CD1c-positive myeloid dendritic cell (primary cell): ENCODE results near the gene ZNF799.
"Not testable (repeated sequence)": the region's sequence is repeated elsewhere in the genome, so short reads cannot be mapped to it uniquely, and the experiment has no call there.

Source experiments
- DNase-seq: peaks from one replicate; pipeline ENCODE4 v3.0.0-alpha.2; 2016; ENCODE audit errors: extremely low spot score

Gene ZNF799

DNA sequence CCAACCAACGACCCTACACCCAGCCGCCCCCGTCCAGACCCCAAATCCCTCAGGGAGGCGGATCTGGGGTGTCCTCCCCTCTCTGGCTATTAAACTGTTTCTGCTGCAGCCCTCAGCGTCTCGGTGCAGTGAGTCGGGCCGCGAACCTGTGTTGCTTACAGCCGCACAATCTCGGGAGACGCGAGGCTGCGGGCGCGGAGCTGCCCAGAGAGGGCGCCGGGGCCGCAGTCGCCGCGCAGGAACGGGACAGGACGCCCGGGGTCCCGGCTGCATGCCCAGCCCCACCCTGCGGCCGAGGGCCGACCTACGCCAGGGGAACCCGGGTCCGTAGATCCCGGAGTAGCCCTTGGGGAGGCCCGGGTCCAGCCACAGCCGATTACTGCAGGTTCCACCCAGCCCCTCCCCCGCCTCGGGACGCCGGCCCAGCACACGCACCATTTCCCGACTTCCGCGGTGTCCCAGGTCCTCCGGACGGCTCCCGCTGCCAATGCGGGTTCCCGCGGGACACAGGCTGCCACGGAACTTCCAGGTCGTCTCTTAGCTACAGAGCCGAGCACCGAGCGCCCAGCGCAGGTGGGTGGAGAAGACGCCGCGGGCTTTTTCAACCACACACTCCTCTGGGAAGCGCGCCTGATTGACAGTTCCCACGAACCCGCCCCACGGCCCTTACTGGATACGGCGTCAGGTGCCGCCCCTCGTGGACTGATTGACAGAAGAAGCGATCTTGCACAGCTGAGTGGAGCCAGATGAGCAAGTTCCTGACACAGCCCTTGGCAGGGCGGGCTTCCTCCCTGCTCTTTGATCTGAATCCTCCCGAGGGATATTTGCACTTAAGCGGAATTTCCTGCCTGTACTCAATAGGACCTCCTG lies at the start of gene ZNF799:
Gene ZNF799 (minus strand): TSS at position 639 of the 870 bp plus-strand sequence. CDS start 201 bp downstream, at position 438.
- DNase-seq = peak; percentile 92

DNA sequence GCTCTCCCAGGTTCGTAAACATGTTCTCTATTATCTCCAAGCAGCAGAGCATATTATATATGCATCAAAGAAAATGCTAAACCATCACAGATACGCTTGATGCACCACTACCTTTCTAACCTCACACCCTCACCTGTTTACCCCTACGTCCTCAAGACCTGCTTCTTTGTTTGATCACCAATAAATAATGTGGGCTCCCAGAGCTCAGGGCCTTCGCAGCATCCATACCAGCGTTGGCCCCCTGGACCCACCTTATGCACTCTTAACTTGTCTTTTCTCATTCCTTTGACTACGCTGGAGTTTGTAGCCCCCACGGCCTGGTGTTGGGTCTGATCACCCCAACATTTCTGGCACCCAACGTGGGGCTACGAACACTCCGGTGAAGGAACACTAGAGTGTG lies 49.8 kb upstream of the ZNF799 start:
- DNase-seq = no peak

DNA sequence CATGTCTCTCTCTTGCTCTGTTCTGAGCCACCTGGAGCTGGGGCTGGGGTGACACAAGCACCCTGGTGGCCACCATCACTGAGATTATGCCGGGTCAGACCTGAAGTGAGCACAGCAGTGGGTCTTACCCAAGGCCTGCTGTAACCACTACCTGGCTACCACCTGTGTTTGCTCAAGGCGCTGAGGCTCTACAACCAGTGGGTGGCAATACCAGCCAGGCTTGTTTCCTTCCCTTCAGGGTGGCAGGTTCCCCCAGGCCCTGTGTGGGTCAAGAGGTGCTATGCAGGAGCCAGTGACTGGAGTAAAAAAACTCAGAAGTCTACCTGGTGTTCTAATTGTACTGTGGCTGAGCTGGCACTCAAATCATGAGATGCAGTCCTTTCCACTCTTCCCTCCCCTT lies 47.7 kb upstream of the ZNF799 start:
- no peak for DNase-seq

DNA sequence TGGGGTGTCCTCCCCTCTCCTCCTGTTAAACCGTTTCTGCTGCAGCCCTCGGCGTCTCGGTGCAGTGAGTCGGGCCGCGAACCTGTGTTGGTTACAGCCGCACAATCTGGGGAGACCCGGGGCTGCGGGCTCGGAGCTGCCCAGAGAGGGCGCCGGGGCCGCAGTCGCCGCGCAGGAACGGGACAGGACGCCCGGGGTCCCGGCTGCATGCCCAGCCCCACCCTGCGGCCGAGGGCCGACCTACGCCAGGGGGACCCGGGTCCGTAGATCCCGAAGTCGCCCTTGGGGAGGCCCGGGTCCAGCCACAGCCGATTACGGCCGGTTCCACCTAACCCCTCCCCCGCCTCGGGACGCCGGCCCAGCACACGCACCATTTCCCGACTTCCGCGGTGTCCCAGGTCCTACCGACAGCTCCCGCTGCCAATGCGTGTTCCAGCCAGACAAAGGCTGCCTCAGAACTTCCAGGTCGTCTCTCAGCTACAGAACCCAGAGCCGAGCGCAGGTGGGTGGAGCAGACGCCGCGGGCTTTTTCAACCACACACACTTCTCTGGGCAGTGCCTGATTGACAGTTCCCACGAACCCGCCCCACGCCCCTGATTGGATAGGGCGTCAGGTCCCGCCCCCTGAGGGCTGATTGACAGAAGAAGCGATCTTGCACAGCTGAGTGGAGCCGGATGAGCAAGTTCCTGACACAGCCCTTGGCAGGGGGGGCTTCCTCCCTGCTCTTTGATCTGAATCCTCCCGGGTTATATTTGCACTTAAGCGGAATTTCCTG lies 39.7 kb upstream of the ZNF799 start, which contains the start of gene ZNF443:
Gene ZNF443 (minus strand): TSS at position 481 of the 776 bp plus-strand sequence. CDS start 107 bp downstream, at position 374.
- DNase-seq = peak; percentile 98

DNA sequence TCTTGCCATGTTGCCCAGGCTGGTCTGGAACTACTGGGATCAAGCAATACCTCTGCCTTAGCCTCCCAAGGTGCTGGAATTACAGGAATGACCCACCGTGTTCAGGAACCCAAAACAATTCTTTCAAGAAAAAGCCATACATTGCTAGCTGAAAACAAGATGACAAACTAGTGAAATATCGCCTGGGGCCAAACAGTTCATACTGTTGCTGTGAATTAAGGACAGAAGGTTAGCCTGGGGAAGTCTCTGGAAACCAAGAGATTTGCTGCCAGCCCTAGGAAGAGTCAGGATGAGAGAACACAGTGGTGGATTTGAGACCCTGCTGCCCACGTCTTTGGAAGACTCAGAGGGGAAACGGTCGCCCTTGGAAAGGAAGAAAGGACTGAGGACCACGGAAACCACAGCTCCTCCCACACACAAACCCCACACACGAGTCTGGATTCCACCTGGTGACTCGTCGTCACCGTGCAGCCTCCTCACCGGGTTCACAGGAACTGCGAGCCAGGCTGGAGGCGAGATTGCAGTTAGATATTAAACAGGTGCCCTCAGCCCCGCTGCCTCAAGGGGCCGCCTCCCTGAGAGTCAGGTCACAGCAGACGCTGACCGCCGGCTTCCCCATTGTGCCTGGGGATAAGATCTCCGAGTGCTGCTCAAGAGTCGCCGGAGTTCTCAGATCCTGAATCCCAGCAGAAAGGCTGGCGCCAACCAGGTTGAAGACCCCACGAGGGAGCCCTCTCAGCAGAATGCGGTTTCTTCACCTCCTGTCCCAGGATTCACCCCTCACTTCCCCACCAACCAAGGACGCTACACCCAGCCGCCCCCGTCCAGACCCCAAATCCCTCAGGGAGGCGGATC lies 38.8 kb upstream of the ZNF799 start:
- peak; percentile 26 for DNase-seq

DNA sequence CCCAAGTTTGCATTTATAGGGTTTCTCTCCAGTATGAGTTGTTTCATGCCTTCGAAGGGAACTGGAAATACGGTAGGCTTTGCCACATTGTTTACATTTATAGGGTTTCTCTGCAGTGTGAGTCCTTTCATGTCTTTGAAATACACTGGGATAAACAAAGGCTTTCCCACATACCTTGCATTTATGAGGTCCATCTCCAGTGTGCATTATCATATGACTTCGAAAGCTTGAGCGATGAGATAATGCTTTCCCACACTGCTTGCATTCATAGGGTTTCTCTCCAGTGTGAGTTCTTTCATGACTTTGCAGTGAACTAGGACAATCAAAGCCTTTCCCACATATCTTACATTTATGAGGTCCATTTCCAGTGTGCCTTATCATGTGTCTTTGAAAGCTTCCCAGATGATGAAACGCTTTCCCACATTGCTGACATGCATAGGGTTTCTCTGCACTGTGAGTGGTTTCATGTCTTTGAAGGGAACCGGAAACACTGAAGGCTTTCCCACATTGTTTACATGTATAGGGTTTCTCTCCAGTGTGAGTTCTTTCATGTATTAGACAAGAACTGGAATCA lies 29.7 kb upstream of the ZNF799 start:
- not testable (repeated sequence) for DNase-seq

DNA sequence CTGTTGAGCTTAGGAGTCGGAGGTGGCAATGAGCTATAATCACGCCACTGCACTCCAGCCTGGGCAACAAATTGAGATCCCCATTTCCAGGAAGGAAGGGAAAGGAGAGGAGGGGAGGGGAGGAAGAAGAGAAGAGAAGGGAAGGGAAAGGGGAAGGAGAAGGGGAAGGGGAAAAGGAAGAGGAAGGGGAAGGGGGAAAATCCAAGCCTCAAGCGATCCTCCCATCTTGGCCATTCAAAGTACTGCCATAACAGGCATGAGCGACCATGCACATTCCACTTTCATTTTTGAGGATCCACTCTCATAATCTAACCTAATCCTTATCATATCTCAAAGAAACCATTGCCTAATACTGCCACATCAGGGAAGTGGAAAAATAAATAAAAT lies 24.8 kb upstream of the ZNF799 start:
- DNase-seq = no peak

DNA sequence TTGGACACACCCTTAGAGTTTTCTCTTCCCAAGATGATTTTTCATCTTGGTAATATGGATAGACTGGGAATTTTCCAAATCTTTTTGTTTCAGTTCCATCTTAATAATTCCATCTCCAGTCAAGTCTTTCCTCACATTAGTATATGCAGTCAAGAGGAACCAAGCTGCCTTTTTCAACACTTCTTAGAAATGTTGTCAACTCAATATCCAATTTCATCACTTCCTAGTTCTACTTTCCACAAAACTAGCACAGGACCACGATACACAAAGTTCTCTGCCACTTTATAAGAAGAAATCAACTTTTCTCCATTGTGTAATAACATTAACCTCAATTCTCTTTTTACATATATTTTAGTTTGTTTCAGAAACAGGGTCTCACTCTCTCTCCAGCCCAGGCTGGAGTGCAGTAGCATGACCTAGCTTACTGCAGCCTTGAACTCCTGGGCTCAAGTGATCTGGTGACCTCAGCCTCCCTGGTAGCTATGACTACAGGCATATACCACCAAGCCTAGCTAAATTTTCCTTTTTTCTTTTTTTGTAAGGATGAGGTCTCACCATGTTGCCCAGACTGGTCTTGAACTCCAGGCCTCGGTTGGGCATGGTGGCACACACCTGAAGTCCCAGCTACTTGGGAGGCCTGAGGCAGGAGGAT lies 24.3 kb upstream of the ZNF799 start:
- DNase-seq = no peak

DNA sequence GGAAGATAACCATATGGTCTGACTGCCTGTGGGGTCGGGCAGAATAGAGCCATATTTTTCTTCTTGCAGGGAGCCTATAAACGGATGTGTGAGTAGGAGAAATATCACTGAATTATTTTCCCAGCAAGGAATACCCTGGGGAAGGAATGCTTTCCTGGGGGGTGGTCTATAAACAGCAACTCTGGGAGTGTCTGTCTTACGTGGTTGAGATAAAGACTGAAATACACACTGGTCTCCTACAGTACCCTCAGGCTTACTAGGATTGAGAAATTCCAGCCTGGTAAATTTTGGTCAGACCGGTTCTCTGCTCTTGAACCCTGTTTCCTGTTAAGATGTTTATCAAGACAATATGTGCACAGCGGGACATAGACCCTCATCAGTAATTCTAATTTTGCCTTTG lies 16.2 kb upstream of the ZNF799 start:
- not testable (repeated sequence) for DNase-seq

DNA sequence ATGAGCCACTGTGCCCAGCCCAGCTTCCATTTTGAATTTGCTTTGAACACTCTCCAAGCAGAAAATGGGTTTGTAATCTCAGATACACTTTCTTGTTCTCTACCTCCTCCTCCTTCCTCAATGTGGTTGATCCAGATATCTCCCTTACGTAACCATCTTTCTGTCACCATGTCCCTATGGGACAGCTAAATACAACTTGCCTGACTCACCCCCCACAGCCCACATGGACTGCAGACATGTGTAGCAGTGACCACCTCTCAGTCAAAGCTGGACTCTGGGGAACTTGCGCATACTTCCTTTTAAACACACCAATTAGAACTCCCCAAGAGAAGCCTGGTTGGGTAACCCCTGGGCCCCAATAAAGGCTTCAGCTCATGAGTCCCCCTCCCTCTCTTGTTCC lies 10.8 kb upstream of the ZNF799 start:
- DNase-seq = no peak

DNA sequence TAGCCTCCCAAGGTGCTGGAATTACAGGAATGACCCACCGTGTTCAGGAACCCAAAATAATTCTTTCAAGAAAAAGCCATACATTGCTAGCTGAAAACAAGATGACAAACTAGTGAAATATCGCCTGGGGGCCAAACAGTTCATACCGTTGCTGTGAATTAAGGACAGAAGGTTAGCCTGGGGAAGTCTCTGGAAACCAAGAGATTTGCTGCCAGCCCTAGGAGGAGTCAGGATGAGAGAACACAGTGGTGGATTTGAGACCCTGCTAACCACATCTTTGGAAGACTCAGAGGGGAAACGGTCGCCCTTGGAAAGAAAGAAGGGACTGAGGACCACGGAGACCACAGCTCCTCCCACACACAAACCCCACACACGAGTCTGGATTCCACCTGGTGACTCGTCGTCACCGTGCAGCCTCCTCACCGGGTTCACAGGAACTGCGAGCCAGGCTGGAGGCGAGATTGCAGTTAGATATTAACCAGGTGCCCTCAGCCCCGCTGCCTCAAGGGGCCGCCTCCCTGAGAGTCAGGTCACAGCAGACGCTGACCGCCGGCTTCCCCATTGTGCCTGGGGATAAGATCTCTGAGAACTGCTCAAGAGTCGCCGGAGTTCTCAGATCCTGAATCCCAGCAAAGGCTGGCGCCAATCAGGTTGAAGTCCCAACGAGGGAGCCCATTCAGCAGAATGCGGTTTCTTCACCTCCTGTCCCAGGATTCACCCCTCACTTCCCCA lies 1.0 kb downstream of the ZNF799 start:
- peak; percentile 51 for DNase-seq

DNA sequence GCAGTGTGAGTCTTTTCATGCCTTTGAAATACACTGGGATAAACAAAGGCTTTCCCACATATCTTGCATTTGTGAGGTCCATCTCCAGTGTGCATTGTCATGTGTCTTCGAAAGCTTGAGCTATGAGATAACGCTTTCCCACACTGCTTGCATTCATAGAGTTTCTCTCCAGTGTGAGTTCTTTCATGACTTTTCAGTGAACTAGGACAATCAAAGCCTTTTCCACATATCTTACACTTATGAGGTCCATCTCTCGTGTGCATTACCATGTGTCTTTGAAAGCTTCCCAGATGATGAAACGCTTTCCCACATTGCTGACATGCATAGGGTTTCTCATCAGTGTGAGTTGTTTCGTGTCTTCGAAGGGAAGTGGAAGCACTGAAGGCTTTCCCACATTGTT lies 9.9 kb downstream of the ZNF799 start:
- DNase-seq = not testable (repeated sequence)

DNA sequence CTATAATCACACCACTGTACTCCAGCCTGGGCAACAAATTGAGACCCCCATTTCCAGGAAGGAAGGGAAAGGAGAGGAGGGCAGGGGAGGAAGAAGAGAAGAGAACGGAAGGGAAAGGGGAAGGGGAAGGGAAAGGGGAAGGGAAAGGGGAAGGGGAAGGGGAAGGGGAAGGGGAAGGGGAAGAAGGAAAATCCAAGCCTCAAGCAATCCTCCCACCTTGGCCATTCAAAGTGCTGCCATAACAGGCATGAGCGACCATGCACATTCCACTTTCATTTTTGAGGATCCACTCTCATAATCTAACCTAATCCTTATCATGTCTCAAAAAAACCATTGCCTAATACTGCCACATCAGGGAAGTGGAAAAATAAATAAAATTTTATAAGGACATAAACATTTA lies 14.7 kb downstream of the ZNF799 start:
- DNase-seq = not testable (repeated sequence)

DNA sequence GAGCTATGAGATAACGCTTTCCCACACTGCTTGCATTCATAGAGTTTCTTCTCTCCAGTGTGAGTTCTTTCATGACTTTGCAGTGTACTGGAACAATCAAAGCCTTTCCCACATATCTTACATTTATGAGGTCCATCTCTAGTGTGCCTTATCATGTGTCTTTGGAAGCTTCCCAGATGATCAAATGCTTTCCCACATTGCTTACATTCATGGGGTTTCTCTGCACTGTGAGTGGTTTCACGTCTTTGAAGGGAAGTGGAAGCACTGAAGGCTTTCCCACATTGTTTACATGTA lies 20.7 kb downstream of the ZNF799 start:
- DNase-seq = no peak

DNA sequence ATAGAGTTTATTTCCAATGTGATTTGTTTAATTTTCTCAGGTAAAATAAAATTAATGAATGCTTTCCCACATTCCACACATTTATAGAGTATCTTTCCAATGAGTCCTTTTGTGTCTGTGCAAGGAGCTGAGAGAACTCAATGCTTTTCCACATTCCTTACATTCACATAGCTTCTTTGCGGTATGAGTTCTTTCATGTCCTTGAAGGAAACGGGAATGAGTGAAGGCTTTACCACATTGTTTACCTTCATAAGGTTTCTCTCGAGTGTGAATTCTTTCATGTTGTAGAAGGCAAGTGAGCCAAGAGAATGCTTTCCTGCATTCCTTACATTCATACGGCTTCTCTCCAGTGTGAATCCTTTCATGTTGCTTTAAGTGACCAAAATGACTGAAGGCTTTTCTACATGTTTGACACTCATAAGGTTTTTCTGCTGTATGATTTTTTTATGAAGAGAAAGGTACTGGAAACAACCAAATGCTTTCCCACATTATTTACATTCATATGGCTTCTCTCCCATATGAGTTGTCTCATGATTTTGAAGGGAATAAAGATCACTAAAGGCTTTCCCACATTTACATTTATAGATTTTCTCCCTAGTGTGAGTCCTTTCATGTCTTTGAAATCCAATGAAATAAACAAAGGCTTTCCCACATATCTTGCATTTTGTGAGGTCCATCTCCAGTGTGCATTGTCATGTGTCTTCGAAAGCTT lies 21.2 kb downstream of the ZNF799 start:
- no peak for DNase-seq

DNA sequence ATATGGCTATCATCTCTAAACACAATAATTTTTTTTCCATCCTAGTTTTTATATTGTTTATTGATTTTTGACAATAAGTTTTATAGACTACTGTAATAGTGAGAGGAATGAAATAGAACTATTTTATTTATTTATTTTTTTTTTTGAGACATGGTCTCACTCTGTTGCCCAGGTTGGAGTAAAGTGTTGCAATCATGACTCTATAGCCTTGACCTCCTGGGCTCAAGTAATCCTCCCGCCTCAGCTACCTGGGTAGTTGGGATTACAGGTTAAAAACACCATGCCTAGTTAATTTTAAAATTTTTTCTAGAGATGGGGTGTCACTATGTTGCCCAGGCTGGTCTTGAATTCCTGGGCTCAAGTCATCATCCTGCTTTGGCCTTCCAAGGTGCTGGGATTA lies 27.0 kb downstream of the ZNF799 start:
- DNase-seq = no peak

DNA sequence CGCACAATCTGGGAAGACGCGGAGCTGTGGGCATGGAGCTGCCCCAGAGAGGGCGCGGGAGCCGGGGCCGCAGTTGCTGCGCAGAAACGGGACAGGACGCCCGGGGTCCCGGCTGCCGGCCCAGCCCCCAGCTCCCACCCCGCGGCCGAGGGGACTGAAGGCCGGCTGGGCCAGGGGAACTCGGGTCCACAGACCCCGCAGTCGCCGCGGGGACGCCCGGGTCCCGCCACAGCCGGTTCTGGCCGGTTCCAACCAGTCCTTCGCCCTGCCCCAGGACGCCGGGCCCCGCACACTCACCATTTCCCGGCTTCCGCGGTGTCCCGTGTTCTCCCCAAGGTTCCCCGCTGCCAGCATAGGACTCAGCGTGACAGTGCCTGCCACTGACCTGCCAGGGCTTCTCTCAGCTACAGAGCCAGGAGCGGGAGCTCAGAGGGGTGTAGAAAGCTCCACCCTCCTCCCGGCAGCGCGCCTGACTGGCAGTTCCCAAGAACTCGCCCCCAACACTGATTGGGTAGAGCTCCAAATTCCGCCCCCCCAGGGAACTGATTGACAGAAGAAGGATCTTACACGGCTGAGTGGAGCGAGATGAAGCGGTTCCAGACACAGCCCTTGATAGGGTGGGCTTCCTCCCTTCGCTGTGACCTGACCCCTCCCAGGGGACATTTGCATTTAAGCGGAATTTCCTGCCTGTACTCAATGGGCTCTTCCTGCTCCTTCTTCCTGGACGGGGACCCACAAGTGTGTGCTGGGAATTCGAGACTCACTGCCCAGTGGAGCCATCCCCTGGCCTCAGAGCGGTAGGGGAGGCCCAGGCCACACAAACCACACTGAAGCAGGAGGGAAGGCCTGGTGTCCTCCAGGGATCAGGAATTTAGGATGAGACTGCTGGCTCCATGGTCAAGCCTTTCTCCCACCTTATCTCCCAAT lies 35.6 kb downstream of the ZNF799 start, which contains the start of gene ZNF442:
Gene ZNF442 (minus strand): TSS at position 448 of the 927 bp plus-strand sequence. CDS start 2,052 bp downstream, outside the sequence.
- DNase-seq = peak; percentile 92

DNA sequence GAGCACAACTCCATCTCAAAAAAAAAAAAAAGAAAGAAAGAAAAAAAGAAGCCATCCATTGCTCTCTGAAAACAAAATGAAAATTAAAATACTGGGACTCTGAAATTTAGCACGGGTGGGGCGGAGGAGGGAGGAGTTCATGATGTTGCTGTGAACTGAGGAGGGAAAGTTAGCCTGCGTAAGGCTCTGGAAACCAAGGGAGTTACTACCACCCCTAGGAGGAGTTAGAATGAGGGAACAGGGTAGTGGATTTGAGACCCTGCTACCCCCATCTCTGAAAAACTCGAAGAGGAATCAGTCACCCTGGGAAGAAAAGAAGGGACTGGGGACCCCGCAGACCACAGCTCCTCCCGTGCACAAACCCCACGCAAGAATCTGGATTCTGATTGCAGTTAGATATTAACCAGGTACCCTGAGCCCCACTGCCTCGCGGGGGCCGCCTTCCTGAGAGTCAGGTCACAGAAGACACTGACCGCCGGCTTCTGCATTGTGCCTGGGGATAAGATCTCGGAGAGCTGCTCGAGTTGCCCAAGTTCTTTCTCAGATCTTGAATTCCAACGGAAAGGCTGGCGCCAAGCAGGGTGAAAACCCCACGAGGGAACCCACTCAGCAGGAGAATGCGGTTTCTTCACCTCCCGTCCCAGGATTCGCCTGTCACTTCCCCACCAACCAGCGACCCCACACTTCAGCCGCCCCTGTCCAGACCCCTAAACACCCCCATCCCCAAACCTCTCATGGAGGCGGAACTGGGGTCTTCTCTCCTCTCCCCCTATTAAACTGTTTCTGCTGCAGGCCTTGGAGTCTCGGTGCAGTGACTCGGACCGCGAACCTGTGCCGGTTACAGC lies 36.5 kb downstream of the ZNF799 start:
- no peak for DNase-seq
